NCI-H774 (cell line): ENCODE results near the gene AKIRIN1.
"Not testable (repeated sequence)": the region's sequence is repeated elsewhere in the genome, so short reads cannot be mapped to it uniquely, and the experiment has no call there.

Experiments
- DNase-seq: peaks from one replicate; lab custom pipeline; 2025; lab: John Stamatoyannopoulos, UW

Gene AKIRIN1, protein sequence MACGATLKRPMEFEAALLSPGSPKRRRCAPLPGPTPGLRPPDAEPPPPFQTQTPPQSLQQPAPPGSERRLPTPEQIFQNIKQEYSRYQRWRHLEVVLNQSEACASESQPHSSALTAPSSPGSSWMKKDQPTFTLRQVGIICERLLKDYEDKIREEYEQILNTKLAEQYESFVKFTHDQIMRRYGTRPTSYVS

DNA sequence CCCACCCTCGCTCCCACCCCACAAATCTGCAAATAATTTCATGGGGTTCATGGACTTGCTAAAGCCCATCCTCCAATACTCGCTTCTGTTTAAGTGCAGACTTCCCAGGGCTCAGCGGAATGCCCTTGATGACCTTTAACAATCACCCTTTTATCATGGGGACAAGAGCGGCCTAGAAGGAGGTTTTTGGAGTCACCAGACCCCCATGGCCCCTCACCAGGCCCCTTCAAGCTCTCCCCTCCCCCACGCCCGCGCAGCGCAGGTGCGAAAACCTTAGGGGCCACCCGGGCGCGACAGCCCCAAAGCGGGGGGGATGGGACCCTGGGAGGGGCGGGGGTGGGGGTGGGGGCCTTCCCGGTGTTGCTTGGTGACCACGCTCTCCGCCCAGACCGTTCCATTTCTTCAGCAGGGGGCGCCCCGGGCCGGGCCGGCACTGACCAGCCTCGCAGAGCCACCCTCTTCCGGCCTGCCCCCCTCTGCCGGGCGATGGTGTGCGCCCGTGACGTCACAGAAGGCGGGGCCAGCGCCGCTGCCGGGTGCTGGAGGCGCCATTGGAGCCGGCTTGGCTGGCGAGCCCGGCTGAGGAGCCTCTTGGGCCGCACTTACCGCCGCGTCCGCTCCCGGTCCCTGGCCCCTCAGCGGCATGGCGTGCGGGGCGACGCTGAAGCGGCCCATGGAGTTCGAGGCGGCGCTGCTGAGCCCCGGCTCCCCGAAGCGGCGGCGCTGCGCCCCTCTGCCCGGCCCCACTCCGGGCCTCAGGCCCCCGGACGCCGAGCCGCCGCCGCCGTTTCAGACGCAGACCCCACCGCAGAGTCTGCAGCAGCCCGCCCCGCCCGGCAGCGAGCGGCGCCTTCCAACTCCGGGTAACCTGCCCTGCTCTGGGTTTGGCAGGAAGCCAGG is at the start of gene AKIRIN1:
Gene AKIRIN1, plus strand, starts transcription at position 539 of the 900 bp plus-strand sequence. Its CDS starts 105 bp downstream, at position 644.
- peak; percentile 99 for DNase-seq

DNA sequence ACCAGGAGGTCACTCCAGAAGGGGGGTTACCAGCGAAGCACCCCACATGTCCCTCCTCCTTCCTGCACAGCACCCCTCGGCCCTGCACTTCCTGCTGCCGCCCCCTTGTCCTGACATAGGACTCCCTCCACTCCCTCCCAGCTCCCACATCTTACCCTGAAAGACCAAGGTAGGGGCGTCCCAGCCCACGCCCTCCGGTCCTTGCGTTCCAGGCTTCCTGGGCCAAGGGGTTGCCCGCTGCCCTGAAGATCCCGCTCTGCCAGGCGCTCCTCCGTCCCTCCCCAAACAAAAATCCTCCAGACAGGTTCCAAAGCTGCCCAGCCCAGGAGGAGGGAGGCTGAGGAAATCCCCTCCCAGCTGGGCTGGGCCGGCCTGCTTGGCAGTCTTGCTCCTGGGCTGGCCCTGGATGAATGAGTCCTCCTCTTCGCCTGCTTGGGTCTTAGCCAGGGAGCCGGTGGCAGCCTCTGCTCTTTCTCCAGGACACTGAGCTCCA is 49.5 kb upstream of the AKIRIN1 start, which contains the start of gene RHBDL2:
Gene RHBDL2, minus strand, starts transcription at position 304 of the 493 bp plus-strand sequence. CDS start 22,618 bp downstream, outside the sequence.
- DNase-seq, result no peak

DNA sequence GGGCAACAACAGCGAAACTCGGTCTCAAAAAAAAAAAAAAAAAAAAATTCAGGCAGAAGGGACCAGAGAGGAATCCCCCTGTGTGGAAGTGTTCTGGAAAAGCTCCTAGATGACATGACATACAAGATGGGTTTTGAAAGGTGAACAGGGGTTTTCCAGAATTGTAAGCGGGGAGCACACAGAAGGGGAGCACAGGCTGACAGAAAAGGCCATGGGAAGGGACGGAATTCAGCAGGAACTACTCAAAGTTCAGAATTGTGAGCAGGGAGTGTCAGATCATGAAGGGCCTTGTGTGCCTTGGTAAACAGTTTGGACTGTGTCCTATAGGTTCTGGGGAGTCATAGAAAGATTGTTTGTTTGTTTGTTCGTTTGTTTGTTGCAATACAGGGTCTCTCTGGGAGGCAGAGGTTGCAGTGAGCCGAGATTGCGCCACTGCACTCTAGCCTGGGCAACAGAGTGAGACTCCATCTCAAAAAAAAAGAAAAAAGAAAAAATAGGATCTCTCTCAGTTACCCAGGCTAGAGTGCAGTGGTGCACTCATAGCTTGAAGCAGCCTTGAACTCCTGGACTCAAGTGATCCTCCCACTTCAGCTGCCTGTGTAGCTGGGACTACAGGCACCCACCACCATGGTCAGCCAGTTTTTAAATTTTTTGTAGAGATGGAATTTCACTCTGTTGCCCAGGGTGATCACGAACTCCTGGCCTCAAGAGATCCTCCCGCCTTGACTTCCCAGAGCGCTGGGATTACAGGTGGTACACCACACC is 48.2 kb upstream of the AKIRIN1 start:
- DNase-seq, result no peak

DNA sequence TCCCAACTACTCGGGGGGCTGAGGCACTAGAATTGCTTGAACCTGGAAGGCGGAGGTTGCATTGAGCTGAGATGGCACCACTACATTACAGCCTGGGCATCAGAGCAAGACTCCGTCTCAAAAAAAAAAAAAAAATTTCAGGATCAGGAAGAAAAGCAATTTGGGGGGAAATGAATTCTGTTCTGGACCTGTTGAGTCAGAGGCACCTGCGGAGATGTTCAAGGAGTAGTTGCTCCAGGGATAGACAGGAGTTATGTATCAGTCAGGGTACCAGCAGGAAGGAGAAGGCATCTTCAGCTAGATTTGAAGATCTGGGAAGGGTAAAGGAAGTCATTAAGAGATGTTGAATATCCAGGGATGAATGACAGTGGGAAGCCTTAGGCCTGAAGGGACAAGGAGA is 46.5 kb upstream of the AKIRIN1 start:
- DNase-seq, result no peak

DNA sequence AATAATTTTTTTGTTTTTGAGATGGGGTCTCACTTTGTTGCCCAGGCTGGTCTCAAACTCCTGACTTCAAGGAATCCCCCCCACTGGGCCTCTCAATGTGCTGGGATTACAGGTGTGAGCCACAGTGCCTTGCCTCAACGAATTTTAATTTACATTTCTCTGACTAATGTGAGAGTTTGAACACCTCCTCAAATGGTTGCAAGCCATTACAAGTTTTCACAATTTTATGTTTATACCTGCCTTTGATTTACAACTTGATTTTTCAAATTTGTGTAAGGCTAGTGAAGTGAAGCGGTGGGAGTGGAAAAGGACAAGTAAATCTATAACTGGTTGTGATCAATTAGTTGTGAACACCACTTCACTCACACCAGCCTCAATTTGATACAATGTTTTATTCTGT is 40.5 kb upstream of the AKIRIN1 start:
- DNase-seq, result no peak

DNA sequence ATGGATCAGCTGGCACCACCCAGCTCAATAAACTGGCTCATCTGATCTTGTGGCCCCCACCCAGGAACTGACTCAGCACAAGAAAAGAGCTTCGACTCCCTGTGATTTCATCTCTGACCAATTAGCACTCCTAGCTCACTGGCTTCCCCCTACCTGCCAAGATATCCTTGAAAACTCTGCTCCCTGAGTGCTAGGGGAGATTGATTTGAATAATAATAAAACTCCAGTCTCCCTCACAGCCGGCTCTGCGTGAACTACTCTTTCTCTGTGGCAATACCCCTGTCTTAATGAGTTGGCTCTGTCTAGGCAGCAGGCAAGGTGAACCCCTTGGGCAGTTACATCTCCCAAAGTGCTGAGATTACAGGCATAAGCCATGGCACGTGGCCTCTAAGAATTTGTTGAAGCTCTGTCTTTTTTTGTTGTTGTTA is 37.6 kb upstream of the AKIRIN1 start:
- no peak for DNase-seq

DNA sequence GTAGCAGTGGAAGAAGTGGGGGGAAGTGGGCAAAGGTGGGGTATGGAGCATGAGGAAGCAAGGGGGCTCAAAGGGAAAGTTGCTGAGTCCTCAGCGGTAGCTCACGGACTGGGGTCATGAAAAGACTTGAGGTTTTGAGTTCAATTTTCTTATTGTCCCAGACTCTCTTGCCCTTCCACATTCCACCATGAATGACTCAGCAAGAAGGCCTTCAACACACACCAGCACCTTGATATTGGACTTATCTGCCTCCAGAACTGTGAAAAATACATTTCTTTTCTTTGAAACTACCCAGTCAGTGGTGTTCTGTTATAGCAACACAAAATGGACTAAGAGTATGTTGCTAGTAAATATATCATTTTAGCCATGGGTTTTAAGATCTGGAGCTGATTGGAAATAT is 32.1 kb upstream of the AKIRIN1 start:
- no peak for DNase-seq

DNA sequence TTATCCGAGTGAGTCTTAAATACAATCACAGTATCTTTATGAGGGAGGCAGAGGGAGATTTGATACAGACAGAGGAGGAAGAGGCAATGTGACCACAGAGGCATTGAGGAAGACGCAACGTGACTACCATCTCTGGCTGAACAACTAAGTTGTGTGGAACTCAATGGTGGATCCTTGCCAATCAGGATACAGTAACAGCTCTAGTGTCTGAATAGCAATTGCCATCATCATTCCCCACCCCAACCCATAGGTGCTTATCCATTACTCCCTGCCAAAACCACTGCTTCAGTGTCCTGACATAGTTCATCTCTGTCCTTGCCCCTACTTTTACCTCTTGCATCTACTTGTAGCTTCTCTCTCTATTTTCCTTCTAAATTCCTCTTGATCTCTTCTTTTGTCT is 29.0 kb upstream of the AKIRIN1 start:
- DNase-seq, result no peak

DNA sequence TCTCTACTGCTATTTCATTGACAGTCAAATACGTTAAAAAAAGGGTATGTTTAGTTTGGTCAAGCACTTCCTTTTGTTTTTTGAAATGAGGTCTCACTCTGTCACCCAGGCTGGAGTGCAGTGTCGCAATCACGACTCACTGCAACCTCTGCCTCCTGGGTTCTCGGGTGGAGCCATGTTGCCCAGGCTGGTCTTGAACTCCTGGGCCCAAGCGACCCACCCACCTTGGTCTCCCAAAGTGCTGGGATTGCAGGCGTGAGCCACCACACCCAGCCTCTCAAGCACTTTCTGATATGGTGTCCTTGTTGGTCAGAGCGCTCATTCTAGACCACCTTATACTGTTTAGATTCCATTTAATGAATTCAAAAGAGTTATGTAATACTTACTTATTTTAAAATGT is 28.5 kb upstream of the AKIRIN1 start:
- DNase-seq, result no peak

DNA sequence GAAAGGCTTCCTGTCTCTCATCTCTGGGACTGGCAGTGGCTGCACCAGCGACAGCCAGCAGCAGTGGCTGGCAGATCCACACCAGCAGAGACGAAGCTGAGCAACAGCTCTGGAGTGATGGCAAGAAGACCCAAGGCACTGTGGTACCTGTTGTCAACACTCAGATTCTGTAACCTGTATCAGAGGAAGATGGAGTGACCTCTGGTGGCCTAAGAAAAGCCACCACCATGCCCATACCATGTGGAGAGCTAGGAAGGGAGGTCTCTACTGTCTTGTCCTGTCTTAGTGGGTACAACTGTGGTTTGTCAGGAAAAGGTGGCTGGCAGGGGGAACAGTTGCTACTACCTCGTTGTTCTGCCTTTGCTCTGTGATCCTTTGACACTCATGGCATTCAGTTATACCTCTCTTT is 26.9 kb upstream of the AKIRIN1 start:
- no peak for DNase-seq

DNA sequence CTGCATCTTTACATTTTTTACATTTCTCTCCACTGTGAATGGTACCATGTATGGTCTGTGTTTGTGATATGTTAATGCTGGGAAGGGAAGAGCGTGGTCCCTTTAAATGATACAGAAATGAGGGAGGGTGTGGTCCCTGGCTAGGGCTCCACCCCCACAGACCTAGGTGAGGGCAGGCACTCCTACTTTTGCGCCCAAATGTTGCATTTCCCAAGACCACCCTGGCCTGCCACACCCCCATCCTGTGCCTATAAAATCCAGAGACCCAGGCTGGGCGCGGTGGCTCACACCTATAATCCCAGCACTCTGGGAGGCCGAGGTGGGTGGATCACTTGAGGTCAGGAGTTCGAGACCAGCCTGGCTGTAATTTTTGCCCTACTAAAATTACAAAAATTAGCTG is 17.9 kb upstream of the AKIRIN1 start:
- not testable (repeated sequence) for DNase-seq

DNA sequence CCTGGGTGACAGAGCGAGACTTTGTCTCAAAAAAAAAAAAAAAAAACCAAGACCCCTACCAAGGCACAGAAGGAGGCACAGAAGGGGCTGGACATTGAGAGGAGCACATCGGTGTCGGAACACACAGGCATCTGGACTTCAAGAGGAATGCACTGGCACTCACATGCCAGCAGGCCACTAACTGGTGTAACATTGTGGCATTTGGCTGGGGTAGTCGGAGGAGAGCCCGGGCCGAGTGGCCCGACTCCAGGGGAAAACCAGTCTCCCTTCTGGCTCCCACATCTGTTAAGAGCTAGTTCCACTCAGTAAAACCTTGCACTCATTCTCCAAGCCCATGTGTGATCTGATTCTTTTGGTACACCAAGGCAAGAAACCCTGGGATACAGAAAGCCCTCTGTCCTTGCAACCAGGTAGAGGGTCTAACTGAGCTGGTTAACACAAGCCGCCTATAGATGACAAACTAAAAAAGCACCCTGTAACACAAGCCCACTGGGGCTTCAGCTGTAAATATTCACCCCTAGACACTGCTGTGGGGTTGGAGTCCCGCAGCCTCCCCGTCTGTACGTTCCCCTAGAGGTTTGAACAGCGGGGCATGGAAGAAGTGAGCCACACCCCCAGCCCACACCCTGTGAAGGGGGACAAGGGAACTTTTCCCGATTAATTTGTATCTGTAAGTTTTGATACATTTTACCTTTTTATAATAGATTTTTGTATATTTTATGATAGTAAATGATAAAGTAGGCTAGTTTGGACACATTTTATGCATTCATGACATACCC is 17.2 kb upstream of the AKIRIN1 start:
- no peak for DNase-seq

DNA sequence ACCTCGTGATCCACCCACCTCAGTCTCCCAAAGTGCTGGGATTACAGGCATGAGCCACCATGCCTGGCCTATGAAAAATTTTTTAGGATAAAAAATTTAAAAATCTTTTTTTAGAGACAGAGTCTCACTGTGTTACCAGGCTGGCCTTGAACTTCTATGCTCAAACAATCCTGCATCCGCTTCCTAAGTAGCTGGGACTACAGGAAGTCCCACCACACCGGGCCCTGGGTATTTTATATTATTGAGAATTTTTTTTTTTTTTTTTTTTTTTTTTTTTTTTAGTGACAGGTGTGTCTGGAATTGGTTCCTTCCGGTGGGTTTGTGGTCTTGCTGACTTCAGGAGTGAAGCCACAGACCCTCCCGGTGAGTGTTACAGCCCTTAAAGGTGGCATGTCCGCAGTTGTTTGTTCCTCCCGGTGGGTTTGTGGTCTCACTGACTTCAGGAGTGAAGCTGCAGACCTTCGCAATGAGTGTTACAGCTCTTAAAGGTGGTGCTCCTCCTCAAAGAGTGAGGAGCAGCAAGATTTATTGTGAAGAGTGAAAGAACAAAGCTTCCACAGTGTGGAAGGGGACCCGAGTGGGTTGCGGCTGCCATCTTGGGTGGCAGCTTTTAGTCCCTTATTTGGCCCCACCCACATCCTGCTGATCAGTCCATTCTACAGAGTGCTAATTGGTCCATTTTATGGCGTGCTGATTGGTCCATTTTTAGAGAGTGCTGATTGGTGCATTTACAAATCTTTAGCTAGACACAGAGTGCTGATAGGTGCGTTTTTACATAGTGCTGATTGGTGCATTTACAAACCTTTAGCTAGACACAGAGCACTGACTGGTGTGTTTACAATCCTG is 13.5 kb upstream of the AKIRIN1 start:
- DNase-seq, result not testable (repeated sequence)

DNA sequence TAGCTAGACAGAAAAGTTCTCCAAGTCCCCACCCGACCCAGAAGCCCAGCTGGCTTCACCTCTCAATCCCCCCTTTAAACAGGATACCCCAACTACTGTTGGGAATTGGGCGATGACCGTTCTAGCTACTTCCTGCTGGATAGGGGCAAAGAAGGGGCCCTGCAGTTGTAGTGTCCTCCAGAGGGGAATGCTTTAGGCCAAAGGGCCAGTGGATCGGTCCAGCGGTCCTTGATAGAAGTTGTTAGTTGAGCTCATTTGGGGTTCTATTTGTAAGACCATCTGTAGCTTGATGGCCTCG is 12.9 kb upstream of the AKIRIN1 start:
- DNase-seq, result not testable (repeated sequence)

DNA sequence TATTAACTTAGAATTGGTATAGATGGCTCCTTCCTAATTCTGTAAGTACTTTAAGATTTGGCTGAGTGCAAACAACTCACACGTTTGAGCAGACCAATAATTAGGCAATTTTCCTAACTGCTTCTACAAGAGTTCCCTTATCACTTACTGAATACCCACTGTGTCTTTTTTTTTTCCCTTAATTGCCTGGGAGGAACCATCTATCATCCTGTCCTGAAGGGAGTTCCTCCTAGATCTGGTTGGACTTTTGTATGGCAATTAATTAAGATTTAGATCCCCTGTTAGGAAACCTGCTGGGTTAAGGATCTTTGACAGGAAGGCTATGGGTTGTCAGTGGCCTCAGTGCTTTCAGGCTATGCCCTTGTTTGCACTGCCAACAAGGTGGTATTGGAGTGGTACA is 11.7 kb upstream of the AKIRIN1 start:
- DNase-seq, result not testable (repeated sequence)

DNA sequence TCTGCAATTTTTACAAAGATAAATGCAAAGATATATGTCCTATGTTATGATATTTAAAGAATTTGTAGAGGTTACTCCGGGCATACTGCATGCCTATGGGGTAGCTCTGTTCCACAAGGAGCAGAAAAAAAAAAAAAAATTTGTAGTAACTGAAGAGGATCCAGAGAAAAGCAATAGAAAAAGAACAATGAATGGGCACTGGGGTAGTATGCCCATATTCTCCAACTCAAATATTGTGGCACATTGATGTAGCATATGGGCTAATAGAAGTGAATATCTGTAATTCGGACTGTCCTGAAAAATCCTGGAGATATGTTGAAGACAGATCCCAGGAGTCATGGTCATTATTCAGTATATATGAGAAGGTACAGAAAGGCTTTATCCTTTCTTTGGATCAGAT is 1.1 kb upstream of the AKIRIN1 start:
- DNase-seq, result no peak

DNA sequence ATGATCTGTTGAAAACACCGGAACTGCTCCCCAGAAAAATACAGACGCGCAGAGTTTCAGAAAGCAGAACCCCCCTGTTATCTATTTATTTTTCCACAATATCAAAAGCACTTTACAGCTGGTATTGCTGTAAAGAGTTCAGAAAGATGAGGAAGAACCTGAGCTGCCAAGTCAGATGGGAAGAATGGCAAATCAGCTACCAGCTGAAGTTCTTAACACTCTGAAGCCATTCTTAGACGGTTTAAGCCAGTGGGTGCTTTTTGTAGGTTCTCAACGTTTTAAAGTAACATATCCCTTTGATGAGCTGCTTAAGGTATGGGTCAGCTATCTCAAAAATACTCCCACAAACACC is 714 bp upstream of the AKIRIN1 start:
- no peak for DNase-seq

DNA sequence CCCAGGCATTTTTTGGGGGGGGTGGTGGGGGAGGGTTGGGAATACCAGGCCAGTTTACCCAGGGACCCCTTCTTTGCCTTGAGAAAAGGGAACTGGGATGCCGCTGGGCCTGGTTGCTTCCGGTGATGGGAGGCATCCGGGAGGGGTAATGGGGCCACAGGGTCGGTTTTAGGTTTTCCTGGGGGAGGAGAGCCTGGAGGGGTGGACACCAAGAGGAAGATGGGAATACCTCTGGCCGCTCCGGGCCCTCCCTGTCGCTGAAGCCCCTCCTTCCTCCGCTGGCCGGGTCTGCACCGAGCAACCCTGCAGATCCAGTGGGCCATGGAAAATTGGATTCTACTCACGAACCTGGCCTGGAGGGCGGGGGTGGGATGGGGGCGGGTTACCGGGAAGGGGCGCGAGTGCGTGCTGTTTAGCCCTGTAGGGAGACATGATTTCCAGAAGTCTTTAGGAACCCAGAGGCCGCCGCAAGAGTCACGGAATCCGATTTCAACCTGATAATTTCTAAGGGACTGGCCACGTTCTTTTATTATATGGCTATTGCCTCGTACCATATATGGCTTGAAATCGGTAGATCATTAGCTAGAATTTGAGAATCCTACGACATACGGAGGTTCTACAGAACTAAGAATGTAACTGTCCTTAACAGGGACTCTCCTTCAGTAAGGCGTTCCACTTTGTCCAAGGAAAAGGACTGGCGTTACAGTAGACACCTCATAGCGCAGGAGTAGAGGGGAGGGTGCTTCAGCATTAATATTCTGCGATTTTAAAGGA is 749 bp downstream of the AKIRIN1 start:
- DNase-seq, result no peak

DNA sequence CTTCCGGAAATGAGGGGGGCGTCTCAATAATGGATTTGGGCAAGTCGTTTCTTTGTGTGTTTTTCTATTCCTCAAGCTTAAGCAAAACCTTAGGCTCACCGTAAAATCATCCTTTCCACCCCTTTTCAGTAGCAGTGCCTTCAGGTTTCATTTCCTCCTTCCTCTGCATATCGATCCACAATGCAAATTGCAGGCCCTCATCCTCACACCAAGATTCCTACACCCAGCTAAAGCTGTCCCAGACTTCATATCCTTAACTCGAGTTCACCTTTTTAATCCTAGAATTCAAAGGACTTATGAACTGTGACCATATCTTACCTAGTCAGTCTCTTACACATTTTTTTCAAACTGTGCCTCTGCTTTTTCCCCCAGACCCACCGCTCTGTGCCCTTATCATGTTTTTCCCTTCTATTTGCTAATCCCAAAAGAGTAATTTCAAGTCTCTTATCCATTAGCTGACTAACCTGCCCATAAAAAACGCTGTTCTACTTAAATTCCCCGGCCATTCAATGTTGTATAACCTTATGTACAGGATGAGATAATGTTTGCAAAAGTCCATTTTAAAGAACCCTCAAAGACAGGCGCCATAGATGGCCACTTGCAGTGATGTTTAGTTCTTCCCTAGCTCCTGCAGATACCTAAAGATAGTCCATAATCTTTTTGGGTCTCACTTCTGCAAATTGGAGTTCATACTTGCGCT is 1.5 kb downstream of the AKIRIN1 start:
- DNase-seq, result no peak

DNA sequence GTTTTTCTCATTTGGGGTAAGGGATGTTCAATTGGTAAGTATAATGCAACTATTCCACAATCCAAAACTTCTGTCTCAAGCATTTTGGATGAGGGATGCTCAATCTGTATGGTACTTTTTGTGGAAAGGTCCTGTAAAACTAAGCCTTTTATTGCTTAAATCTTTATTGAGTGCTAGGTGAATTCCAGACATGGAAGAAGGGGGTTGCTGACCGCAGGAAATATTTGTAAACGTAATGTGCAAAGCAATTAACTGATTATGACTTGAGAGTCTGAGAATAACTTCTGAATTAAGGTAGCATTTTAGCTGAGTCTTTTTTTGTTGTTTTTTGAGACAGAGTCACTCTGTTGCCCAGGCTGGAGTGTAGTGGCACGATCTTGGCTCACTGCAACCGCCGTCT is 3.1 kb downstream of the AKIRIN1 start:
- DNase-seq, result no peak
